Astrocyte of the cerebellum (primary cell): ENCODE measurements around the gene R3HDM2.

Experiments used
- DNase-seq: peaks from one replicate; pipeline ENCODE4 v3.0.0-alpha.2; 2011; ENCODE audit warnings: low read depth
- H3K4me3 ChIP-seq: 2 replicates; pipeline ENCODE4 v1.5.1; 2011; ENCODE audit warnings: mild to moderate bottlenecking, low read depth, low read length, moderate library complexity
- in situ Hi-C: cut with HindIII; loops from 2 replicates; pipeline ENCODE4 v1.10.0; 2017; ENCODE audit warnings: low sequenced_read_pairs
- TF ChIP-seq, protein P1 (sequence below): IDR thresholded peaks from 2 replicates; pipeline ENCODE4 v1.5.1; 2012; ENCODE audit warnings: low read length, low read depth, moderate library complexity, mild to moderate bottlenecking; ENCODE audit errors: missing control alignments

R3HDM2 gene

GRCh38 chr12:57389033-57389432 is 41.8 kb downstream of the R3HDM2 start:
- TF ChIP-seq, protein P1, sequence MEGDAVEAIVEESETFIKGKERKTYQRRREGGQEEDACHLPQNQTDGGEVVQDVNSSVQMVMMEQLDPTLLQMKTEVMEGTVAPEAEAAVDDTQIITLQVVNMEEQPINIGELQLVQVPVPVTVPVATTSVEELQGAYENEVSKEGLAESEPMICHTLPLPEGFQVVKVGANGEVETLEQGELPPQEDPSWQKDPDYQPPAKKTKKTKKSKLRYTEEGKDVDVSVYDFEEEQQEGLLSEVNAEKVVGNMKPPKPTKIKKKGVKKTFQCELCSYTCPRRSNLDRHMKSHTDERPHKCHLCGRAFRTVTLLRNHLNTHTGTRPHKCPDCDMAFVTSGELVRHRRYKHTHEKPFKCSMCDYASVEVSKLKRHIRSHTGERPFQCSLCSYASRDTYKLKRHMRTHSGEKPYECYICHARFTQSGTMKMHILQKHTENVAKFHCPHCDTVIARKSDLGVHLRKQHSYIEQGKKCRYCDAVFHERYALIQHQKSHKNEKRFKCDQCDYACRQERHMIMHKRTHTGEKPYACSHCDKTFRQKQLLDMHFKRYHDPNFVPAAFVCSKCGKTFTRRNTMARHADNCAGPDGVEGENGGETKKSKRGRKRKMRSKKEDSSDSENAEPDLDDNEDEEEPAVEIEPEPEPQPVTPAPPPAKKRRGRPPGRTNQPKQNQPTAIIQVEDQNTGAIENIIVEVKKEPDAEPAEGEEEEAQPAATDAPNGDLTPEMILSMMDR = no peak
- peak; percentile 35 for DNase-seq
- no peak overlapping the region for H3K4me3 ChIP-seq
- in situ Hi-C loops = no loop called here

- in situ Hi-C loops = no loop called here
- TF ChIP-seq, protein P1 = no peak
These were observed 42.4 kb downstream of the R3HDM2 start for GRCh38 chr12:57388425-57388824.

DNA sequence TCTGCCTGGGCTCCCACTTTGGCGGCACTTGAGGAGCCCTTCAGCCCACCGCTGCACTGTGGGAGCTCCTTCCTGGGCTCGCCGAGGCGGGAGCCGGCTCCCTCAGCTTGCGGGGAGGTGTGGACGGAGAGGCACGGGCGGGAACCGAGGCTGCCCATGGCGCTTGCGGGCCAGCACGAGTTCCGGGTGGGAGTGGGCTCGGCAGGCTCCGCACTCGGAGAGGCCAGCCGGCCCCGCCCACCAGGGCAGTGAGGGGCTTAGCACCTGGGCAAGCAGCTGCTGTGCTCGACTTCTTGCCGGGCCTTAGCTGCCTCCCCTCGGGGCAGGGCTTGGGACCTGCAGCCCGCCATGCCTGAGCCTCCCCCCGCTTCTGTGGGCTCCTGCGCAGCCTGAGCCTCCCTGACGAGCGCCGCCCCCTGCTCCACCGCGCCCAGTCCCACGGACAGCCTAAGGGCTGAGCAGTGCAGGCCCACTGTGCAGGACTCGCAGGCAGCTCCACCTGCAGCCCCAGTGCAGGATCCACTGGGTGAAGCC is 44.6 kb downstream of the R3HDM2 start:
- H3K4me3 ChIP-seq = no peak overlapping the region
- DNase-seq = no peak
- TF ChIP-seq, protein P1 = no peak
- in situ Hi-C loops = no loop called here

More at GRCh38 chr12:57388425-57388824, 42.4 kb downstream of the R3HDM2 start:
- no peak for DNase-seq
- H3K4me3 ChIP-seq = no peak overlapping the region

GRCh38 chr12:57385586-57385985 is 45.3 kb downstream of the R3HDM2 start:
- in situ Hi-C loops = no loop called here
- DNase-seq = no peak

DNA sequence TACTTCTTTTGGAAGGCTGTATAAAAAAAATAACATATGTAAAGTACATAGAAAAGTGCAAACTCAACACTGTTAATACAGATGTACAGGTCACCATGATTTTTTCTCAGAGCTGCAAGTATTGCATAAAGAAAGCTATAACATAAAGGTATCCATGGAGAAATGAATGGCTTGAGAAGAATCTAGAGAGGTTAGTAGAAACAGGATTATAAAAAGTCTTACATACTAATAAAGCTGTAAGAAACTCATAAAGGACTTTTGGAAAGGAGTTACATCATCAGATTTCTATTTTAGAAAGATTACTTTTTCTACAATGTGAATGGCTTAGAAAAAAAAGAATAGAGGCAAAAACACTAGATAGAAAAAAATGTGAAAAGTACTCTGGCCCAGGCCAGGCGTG is 46.4 kb downstream of the R3HDM2 start:
- TF ChIP-seq, protein P1 = no peak
- H3K4me3 ChIP-seq = no peak overlapping the region
- no peak for DNase-seq
- in situ Hi-C loops = no loop called here

More at GRCh38 chr12:57385586-57385985, 45.3 kb downstream of the R3HDM2 start:
- H3K4me3 ChIP-seq = no peak overlapping the region
- TF ChIP-seq, protein P1 = no peak

DNA sequence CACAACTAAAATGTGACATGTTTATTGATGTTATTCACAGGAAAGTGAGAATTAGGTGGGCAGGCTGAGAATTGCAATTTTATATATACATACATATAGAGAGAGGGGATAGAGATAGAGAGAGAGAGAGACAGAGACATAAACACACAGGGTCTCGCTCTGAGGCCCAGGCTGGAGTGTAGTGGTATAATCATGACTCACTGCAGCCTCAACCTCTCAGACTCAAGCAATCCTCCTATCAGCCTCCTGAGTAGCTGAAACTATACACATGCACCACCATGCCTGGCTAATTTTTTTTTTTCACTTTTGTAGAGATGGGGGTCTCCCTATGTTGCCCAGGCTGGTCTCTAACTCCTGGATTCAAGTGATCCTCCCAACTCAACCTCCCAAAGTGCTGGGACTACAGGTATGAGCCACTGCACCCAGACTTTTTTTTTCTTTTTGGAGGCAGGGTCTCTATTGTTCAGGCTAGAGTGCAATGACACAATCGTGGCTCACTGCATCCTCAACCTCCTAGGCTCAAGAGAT is 49.1 kb downstream of the R3HDM2 start:
- TF ChIP-seq, protein P1 = no peak
- no peak for DNase-seq
- in situ Hi-C loops = no loop called here
- H3K4me3 ChIP-seq = no peak overlapping the region

DNA sequence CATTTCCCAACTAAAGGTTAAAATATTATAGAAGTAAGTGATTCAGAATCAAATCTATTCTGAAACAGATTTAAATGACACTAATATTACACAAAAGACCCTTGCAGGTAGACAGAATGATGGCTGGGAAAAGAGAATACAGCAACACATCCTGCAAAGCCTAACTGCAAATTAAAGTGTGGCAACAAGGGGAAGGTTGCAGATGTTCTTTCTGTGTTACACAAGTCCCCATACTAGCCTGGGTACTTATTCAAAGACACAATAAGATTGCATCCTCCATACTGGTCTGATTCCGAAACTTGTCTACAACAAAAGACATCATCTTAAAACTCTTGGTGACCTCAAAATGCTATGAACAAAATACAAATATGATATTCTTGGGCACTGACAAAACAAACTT is 50.5 kb downstream of the R3HDM2 start:
- in situ Hi-C loops = no loop called here
- H3K4me3 ChIP-seq = no peak overlapping the region
- TF ChIP-seq, protein P1 = no peak
- no peak for DNase-seq
